Esophagus muscularis mucosa (tissue), 3 donors: ENCODE measurements around the gene SEC23A.

Experiments
- CTCF ChIP-seq, 3 experiments: fragments of 200-600 bp in 2 of 3; fragments of 450-650 bp in 1 of 3; sonication (generic) in 2 of 3; IDR thresholded peaks; one replicate each; pipeline ENCODE4 v1.5.1; 2017 to 2019; ENCODE audit warnings: antibody characterized with exemption in 3 of 3, mild to moderate bottlenecking in 2 of 3, moderate library complexity in 1 of 3
- POLR2AphosphoS5 ChIP-seq, 2 donors: sonication (generic); formaldehyde crosslinking; IDR thresholded peaks; one replicate each; pipeline ENCODE4 v1.6.1; 2017; ENCODE audit warnings: antibody characterized with exemption in 2 of 2

- TF ChIP-seq CTCF (IDR thresholded peaks at IDR 0.05) (no peak), POLR2AphosphoS5 (IDR thresholded peaks at IDR 0.05) (no peak)
Observed at GRCh38 chr14:39087493-39087892, 15.5 kb downstream of the SEC23A start.
